Measurements from ENCODE around the gene SIK3.

Gene SIK3

GRCh38 chr11:116930586-116930985 lies 167.6 kb downstream of the SIK3 start:
- no peak for DNase-seq (ENCODE audit: low read depth in 2 of 2)

GRCh38 chr11:116930177-116930576 lies 168.1 kb downstream of the SIK3 start:
- no peak for DNase-seq (ENCODE audit: low read depth in 2 of 2)

GRCh38 chr11:116929414-116930090 lies 168.7 kb downstream of the SIK3 start:
- DNase-seq (ENCODE audit: low read depth in 2 of 2): no peak

GRCh38 chr11:116928845-116929244 lies 169.4 kb downstream of the SIK3 start:
- no peak for DNase-seq (ENCODE audit: low read depth in 2 of 2)

- DNase-seq (ENCODE audit: low read depth in 2 of 2): no peak
Observed at GRCh38 chr11:116928102-116928777, 170.0 kb downstream of the SIK3 start.

- DNase-seq (ENCODE audit: low read depth in 2 of 2): no peak
Observed at GRCh38 chr11:116927163-116927974, 170.9 kb downstream of the SIK3 start.

GRCh38 chr11:116925050-116925449 lies 173.2 kb downstream of the SIK3 start:
- no peak for DNase-seq (ENCODE audit: low read depth in 2 of 2)

- no peak for DNase-seq (ENCODE audit: low read depth in 2 of 2)
Observed at GRCh38 chr11:116918925-116919655, 179.1 kb downstream of the SIK3 start.

GRCh38 chr11:116917632-116918031 lies 180.6 kb downstream of the SIK3 start:
- DNase-seq (ENCODE audit: low read depth in 2 of 2): no peak

- DNase-seq (ENCODE audit: low read depth in 2 of 2): no peak
Observed at GRCh38 chr11:116916886-116917285, 181.3 kb downstream of the SIK3 start.

GRCh38 chr11:116916052-116916451 lies 182.2 kb downstream of the SIK3 start:
- DNase-seq (ENCODE audit: low read depth in 2 of 2): no peak

GRCh38 chr11:116913000-116913399 lies 185.2 kb downstream of the SIK3 start:
- DNase-seq (ENCODE audit: low read depth in 2 of 2): no peak

GRCh38 chr11:116911976-116912734 lies 186.1 kb downstream of the SIK3 start:
- no peak for DNase-seq (ENCODE audit: low read depth in 2 of 2)

- no peak for DNase-seq (ENCODE audit: low read depth in 2 of 2)
Observed at GRCh38 chr11:116910847-116911246, 187.4 kb downstream of the SIK3 start.

GRCh38 chr11:116910378-116910777 lies 187.8 kb downstream of the SIK3 start:
- DNase-seq (ENCODE audit: low read depth in 2 of 2): no peak

GRCh38 chr11:116909245-116909644 lies 189.0 kb downstream of the SIK3 start:
- no peak for DNase-seq (ENCODE audit: low read depth in 2 of 2)

- no peak for DNase-seq (ENCODE audit: low read depth in 2 of 2)
Observed at GRCh38 chr11:116906479-116906878, 191.7 kb downstream of the SIK3 start.

- DNase-seq (ENCODE audit: low read depth in 2 of 2): no peak
Observed at GRCh38 chr11:116903090-116903489, 195.1 kb downstream of the SIK3 start.

- DNase-seq (ENCODE audit: low read depth in 2 of 2): no peak
Observed at GRCh38 chr11:116901964-116902688, 196.1 kb downstream of the SIK3 start.

GRCh38 chr11:116901211-116901610 lies 197.0 kb downstream of the SIK3 start:
- no peak for DNase-seq (ENCODE audit: low read depth in 2 of 2)

- DNase-seq (ENCODE audit: low read depth in 2 of 2): no peak
Observed at GRCh38 chr11:116896211-116896610, 202.0 kb downstream of the SIK3 start.
